OCI-LY3 (cell line): ENCODE results near the gene CYP11A1.

Source experiments
- H2AFZ ChIP-seq: fragments of 200-600, 300-600 bp; shearing (Covaris generic); 2 replicates; pipeline ENCODE4 v1.6.0; 2014; ENCODE audit warnings: antibody characterized with exemption, low read depth, low read length
- H3K27ac ChIP-seq: fragments of 200-600, 300-600 bp; sonication (generic); 2 replicates; pipeline ENCODE4 v1.5.1; 2014; ENCODE audit warnings: mild to moderate bottlenecking, low read length, moderate library complexity, mixed read lengths
- H3K27me3 ChIP-seq: fragments of 200-600, 300-600 bp; sonication (generic); 2 replicates; pipeline ENCODE4 v1.6.1; 2014; ENCODE audit warnings: low read depth, low read length, mixed read lengths
- H3K36me3 ChIP-seq: fragments of 200-600, 300-600 bp; sonication (generic); replicated peaks from 2 replicates; pipeline ENCODE3; 2014; ENCODE audit warnings: low read depth, low read length, mixed read lengths
- H3K4me1 ChIP-seq: fragments of 300-600, 200-600 bp; sonication (generic); 2 replicates; pipeline ENCODE4 v1.6.1; 2014; ENCODE audit warnings: low read length, mixed read lengths
- H3K4me2 ChIP-seq: fragments of 200-600, 300-600 bp; sonication (generic); 2 replicates; pipeline ENCODE4 v1.6.1; 2014; ENCODE audit warnings: low read length, mixed read lengths
- H3K4me3 ChIP-seq: fragments of 300-600, 200-600 bp; sonication (generic); 2 replicates; pipeline ENCODE4 v1.5.1; 2014; ENCODE audit warnings: antibody characterized with exemption, mild to moderate bottlenecking, low read length, moderate library complexity
- H3K79me2 ChIP-seq: fragments of 300-600, 200-600 bp; shearing (Covaris generic); 2 replicates; pipeline ENCODE4 v1.6.1; 2014; ENCODE audit warnings: mild to moderate bottlenecking, low read length, mixed read lengths
- H3K9ac ChIP-seq: fragments of 300-600, 200-600 bp; shearing (Covaris generic); 2 replicates; pipeline ENCODE4 v1.6.0; 2014; ENCODE audit warnings: mild to moderate bottlenecking, low read length, moderate library complexity
- H3K9me3 ChIP-seq: fragments of 200-600, 300-600 bp; shearing (Covaris generic); 2 replicates; pipeline ENCODE4 v1.6.1; 2014; ENCODE audit warnings: low read length, mixed read lengths; ENCODE audit not compliant: insufficient read depth
- H4K20me1 ChIP-seq: fragments of 200-600, 300-600 bp; sonication (generic); 2 replicates; pipeline ENCODE4 v1.6.1; 2016; ENCODE audit warnings: low read length, mixed read lengths; ENCODE audit not compliant: insufficient read depth
- EZH2phosphoT487 ChIP-seq: fragments of 200-600 bp; shearing (Covaris generic); IDR thresholded peaks from 2 replicates; pipeline ENCODE4 v1.6.1; 2018; ENCODE audit warnings: antibody characterized with exemption, mixed run types, low read depth
- TF ChIP-seq, protein P1 (sequence below): fragments of 200-600, 300-600 bp; sonication (generic); IDR thresholded peaks from 2 replicates; pipeline ENCODE4 v1.5.1; 2014; ENCODE audit warnings: antibody characterized with exemption, low read length, low read depth

Gene CYP11A1

DNA sequence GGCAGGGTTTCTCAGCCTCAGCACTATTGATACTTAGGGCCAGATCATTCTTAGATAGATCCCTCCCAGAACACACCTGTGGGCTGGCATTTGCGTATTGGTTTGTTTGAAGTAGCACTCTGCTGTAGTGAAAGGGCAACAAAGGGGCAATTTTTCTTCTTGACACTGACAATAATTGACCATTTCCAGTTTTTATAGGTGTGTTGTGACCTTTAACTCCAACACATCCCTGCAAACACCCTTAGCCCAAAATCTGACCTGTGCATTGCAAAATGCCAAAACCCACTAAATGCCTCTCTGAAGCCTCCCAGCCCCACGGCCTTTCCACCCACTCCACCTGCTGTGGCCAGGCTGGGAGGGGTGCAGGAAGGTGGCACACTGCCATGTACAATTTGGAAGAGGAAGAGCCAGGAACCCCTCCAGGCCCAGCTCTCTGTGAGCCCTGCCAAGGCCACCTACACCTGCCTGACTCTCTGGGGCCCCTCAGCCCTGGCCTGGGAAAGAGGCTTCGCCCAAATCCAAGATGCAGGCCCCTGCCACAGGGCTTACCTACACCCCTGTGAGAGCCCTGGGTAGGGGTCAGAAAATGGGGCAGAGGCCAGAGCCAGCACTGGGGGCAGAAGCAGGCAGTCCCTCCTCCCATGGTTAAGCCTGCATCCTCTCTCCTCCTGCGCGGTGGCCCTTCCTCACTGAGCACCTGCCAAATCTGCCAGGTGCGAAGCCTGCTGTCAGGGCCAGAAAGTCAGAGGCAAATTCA is 9.6 kb upstream of the CYP11A1 start:
- Histone ChIP-seq H3K4me3 (no peak overlapping the region), H4K20me1 (no peaks in the 10 kb centered on the region), H3K4me1 (peaks cover 77% of the 10 kb centered on the region), H3K4me2 (peak overlapping the region; percentile 18; the same call in 1 of the 2 replicates), H3K9ac (no peak overlapping the region), H3K79me2 (no peaks in the 10 kb centered on the region), H3K27ac (no peak overlapping the region), H3K9me3 (no peaks in the 10 kb centered on the region), H2AFZ (no peak overlapping the region), H3K27me3 (no peaks in the 10 kb centered on the region), H3K36me3 (no peaks in the 10 kb centered on the region)
- TF ChIP-seq EZH2phosphoT487: no peak
- TF ChIP-seq, protein P1, sequence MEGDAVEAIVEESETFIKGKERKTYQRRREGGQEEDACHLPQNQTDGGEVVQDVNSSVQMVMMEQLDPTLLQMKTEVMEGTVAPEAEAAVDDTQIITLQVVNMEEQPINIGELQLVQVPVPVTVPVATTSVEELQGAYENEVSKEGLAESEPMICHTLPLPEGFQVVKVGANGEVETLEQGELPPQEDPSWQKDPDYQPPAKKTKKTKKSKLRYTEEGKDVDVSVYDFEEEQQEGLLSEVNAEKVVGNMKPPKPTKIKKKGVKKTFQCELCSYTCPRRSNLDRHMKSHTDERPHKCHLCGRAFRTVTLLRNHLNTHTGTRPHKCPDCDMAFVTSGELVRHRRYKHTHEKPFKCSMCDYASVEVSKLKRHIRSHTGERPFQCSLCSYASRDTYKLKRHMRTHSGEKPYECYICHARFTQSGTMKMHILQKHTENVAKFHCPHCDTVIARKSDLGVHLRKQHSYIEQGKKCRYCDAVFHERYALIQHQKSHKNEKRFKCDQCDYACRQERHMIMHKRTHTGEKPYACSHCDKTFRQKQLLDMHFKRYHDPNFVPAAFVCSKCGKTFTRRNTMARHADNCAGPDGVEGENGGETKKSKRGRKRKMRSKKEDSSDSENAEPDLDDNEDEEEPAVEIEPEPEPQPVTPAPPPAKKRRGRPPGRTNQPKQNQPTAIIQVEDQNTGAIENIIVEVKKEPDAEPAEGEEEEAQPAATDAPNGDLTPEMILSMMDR: no peak

DNA sequence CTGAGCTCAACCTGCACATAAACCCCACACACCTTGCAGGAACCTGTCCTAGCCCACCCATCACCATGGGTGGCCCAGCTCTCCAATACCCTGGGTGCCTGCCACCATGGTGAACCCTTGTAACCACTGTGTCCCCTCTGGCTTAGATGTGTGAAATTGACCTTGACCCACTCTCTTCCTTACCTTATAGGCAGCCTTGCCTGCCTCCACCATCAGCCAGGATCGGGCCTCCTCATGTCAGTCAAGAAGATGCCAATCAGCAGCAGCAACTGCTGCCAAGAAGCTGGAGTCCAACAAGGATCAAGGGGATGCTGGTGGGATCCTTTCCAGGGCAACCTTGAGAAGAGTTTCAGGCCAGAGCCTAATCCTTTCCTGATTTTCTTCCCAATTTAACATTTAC is 8.8 kb upstream of the CYP11A1 start:
- no peak overlapping the region for H2AFZ ChIP-seq

DNA sequence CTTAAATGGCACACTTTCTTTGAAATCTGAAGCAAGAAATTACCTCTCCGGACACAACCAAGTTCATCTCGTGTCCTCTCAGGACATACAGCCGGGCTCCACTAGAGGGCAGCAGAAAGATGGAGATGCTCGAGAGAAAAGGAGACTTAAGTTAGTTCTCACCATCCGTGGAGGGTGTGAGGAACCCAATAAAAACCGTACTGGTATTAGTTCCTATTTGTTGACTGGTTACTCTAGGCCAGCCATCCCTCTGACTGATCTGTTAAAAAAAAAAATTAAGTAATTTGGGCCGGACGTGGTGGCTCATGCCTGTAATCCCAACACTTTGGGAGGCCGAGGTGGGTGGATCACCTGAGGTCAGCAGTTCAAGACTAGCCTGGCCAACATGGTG is 7.9 kb upstream of the CYP11A1 start:
- Histone ChIP-seq H2AFZ (peak overlapping the region; percentile 39; the same call in 1 of the 2 replicates), H3K36me3 (no peaks in the 10 kb centered on the region), H3K4me2 (peak overlapping the region; percentile 93), H4K20me1 (no peaks in the 10 kb centered on the region), H3K27ac (no peak overlapping the region; the same call in 1 of the 2 replicates), H3K4me1 (peaks cover 60% of the 10 kb centered on the region), H3K27me3 (no peaks in the 10 kb centered on the region), H3K79me2 (no peaks in the 10 kb centered on the region), H3K4me3 (peak overlapping the region; percentile 84), H3K9ac (peak overlapping the region; percentile 40), H3K9me3 (no peaks in the 10 kb centered on the region)
- TF ChIP-seq EZH2phosphoT487: no peak
- TF ChIP-seq, protein P1: peak; percentile 95

More for the DNA sequence above, 8.8 kb upstream of the CYP11A1 start:
- Histone ChIP-seq H3K36me3 (no peaks in the 10 kb centered on the region), H3K27ac (no peak overlapping the region), H3K4me1 (peaks cover 69% of the 10 kb centered on the region), H4K20me1 (no peaks in the 10 kb centered on the region), H3K4me2 (no peak overlapping the region), H3K79me2 (no peaks in the 10 kb centered on the region), H3K27me3 (no peaks in the 10 kb centered on the region), H3K9ac (no peak overlapping the region), H3K4me3 (no peak overlapping the region), H3K9me3 (no peaks in the 10 kb centered on the region)
- TF ChIP-seq, protein P1: no peak
- no peak for TF ChIP-seq EZH2phosphoT487

DNA sequence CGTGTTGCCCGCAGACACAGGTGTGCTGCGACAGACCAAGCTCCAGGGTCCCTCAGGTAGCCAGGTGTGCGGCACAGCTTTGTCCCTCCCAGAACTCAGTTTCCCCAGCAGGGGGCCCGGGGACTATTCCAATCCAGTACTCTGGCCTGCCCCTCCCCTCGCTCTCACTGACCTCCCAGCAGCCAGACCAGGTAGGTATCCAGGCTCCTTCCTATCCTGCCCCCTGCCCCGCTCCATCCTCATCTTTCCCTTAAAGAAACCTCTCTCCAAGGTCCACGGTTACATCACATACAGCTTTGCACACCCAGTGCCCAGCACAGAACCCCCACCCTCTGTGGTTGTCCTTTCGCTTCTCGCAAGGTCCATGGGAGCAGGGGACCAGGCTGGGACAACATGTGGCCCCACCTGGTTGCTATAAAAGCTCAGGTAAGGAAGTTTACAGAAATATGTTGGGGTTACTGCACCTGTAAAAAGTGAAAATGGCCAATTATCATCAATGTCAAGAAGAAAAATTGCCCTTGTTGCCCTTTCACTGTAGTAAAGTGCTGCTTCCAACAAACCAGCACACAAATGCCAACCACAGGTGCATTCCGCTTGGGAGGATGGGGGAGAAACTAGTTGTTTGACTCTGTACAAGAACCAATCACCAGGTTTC is 7.3 kb upstream of the CYP11A1 start:
- Histone ChIP-seq H3K9ac (peak overlapping the region; percentile 40), H3K27ac (no peak overlapping the region; the same call in 1 of the 2 replicates)

More for the DNA sequence above, 7.3 kb upstream of the CYP11A1 start:
- H3K4me1 ChIP-seq: peaks cover 57% of the 10 kb centered on the region
- no peaks in the 10 kb centered on the region for H3K27me3 ChIP-seq
- peak overlapping the region; percentile 39; the same call in 1 of the 2 replicates for H2AFZ ChIP-seq
- H3K36me3 ChIP-seq: no peaks in the 10 kb centered on the region
- TF ChIP-seq, protein P1: no peak
- TF ChIP-seq EZH2phosphoT487: no peak
- H4K20me1 ChIP-seq: no peaks in the 10 kb centered on the region
- H3K4me3 ChIP-seq: peak overlapping the region; percentile 84
- H3K79me2 ChIP-seq: no peaks in the 10 kb centered on the region
- H3K4me2 ChIP-seq: peak overlapping the region; percentile 93
- no peaks in the 10 kb centered on the region for H3K9me3 ChIP-seq
